ENCODE results near the gene GNG2.

GNG2 gene

GRCh38 chr14:51856792-51857296, 3.6 kb upstream of the GNG2 start:
- DNase-seq, result no peak

DNA sequence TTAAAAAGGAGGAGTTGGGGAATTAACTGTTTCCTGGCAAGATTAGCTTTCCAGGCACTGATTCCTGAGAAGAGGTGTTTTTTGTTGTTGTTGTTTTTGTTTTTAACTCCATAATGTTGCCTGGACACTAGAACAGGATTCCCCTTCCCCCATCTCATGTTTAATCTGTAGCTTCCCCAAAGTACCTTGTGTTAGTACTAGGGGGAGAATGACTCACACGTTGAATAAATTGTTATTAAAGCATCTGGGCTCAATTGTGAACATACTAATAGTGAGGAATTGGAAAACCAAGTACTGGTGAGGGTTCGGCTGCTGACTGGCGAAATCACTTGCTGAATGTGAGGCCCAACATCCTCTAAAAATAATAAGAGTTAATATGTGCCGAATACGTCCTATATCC, 1.3 kb upstream of the GNG2 start:
- DNase-seq, result no peak

- DNase-seq, result peak; percentile 23
Observed at GRCh38 chr14:51860825-51861499, 550 bp downstream of the GNG2 start.

DNA sequence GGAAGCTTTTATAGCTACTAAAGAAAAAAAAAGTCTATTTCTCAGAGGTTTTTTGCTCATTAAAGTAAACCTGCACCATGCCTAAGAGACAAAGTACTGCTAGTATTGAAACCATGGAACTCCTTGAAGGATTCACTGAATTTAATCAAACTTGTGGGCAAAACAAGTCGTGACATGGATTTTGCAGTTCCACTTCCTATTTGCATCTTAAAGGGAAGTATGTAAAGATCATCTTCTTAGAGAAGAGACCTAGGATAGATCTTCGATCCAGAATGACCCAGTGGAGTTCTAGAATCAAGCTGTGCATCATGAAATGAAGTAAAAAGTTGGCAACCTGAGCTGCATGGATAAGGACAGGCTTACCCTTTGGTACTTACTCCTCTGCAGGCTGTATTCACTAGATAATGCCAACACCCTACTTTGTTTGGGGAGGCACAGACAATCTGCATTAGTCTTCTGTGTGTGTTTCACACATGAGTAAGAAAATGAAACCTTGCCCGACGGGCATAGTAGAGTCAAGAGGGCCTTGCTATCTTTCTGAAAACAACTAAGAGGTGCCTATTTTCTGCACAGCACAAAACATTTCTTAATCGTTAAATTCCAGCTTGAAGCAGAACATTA, 1.9 kb downstream of the GNG2 start:
- DNase-seq, result peak; percentile 48

DNA sequence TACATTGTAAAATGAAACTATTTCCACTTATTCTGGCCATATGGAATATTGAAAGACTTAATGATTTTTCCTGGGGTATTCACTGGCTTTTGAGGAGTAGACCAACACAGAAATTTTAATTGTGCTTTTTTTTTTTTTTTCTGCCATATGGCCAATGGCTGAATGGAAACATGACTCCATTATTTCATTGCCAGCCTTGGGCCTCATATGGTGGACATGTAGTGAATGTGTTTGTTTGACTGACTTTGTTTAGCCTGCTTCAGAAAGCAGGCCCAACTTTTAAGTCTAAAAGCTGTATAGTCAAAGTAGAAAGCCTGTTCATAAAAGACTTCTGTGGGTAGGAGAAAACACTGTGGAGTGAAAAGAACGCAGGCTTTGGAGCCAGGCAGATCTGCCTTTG, 2.4 kb downstream of the GNG2 start:
- no peak for DNase-seq

GRCh38 chr14:51865953-51866747, 5.7 kb downstream of the GNG2 start:
- DNase-seq, result no peak

DNA sequence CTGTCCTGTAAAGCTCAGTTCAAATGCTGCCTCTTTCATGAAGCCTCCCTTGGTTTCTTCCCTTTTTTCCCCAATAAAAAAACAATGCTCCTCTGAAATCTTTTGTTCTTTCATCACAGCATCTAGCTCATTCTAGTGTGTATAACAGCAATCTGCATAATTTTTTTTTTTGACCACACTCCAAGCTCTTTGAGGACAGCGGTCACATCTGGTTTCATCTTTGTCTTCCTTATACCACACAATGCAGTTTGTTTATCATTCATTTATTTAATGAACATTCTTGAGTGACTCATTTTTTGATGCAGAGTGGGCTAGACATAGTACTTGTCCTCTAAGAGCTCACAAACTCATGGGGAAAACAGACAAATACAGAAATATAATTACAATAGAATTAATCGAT, 7.3 kb downstream of the GNG2 start:
- no peak for DNase-seq

GRCh38 chr14:51868405-51868804, 8.0 kb downstream of the GNG2 start:
- no peak for DNase-seq

GRCh38 chr14:51869411-51870100, 9.1 kb downstream of the GNG2 start:
- DNase-seq, result peak; percentile 70

GRCh38 chr14:51870606-51871005, 10.2 kb downstream of the GNG2 start:
- no peak for DNase-seq

GRCh38 chr14:51871846-51872245, 11.4 kb downstream of the GNG2 start:
- peak; percentile 26 for DNase-seq

DNA sequence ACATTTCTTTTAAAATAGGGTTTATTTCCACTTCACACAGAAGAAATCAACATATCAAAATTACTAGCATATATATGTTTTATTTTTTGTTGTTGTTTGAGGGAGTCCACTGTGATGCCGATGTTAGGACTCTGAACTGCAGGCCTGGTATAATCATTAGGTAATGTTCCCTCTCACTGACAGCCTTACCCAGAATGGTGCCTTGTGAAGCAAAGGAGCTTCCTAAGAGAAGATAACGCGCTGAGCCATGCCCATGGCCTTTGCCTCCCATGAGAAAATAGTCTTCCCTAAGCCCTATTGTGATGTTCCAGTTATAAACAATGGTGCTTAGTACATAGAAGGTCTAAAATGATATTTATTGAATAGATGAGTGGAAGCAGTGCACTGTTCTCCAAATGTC, 12.0 kb downstream of the GNG2 start:
- DNase-seq, result no peak

GRCh38 chr14:51873221-51873893, 12.9 kb downstream of the GNG2 start:
- peak; percentile 41 for DNase-seq

DNA sequence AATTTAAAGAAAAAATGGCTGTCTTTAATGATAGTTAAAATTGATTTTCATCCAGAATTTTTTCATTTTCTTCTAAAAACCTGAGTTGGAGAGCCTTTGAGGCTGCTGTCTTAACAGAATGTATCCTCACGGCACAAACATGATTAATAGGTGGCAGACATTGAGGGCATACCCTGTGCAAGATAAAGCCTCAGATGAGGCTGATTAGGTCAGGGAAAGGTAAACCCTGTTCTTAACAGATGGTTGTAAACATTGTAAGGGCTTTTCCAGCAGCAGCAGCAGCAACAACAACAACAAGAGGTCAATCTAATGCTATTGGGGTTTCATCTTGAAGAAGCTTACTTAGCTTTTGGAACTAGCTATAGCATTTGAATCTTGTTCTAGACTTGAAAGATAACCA, 17.4 kb downstream of the GNG2 start:
- no peak for DNase-seq

DNA sequence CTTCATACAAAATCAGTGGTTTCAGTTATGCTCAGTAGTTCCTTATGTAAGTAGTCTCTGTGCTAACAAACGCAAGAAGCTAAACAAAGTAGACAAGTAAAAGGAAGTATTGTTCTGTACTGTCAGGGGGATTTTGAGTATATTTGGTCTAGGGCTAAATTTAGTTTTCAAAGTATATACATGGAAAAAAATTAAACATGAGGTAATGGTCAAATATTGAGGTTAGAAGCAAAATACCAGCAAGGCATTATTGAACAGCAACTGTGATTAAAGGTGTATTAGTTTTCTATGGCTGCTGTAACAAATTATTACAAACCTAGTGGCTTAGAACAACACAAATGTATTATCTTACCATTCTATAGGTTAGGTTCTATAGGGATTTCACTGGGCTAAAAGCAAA, 18.8 kb downstream of the GNG2 start:
- DNase-seq, result no peak

DNA sequence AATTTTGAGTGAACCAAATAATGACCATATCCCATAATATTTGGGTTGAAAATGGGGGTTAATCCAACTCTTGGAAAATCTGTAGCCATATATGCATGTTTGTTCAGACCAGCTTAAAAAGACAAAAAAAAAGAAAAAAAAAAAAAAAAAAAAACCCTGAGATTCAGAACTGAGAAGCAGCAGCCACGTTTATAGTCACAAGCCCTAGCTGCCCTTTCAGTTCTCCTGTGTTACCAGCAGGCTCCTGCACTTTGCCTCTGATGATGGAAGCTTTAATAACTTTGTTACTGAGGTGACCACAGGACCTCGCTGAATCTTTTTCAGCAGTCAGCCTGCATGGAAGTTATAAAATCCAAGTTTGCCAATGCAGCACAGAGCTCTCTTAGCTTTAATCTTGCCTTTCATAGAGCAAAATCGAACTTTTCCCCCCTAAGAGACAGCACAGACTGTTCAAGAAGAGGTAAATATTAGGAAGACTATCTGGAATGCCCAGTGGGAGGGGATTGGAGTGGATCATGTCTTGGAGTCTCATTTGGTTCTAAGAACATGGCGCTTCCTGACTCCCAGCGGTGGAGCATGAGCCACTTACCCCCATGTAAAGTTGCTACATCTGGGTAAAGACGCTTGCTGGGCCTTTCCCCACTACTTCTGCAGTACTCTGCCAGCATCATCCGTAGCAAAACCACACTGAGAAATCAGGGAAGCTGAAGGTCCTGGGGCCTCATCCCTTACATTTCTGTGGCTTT, 20.6 kb downstream of the GNG2 start:
- no peak for DNase-seq

DNA sequence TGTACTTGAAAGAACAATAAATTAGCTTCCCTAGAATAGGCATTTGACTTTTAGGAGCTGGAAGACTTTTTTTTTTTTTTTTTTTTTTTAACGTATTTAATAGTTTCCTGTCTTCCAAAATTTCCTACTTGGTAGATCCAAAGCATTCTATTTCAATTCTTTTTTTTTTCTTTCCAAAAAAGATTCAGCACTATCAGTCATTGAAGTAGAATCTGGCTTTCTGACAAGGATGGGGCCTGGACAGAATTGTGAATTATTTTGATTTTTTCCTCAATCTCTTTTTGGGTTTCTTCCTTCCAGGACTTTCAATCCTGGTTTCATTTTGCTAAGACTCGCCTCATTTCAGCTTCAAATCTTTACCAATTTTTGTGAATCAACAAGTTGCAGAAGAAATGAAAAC, 21.2 kb downstream of the GNG2 start:
- DNase-seq, result no peak

DNA sequence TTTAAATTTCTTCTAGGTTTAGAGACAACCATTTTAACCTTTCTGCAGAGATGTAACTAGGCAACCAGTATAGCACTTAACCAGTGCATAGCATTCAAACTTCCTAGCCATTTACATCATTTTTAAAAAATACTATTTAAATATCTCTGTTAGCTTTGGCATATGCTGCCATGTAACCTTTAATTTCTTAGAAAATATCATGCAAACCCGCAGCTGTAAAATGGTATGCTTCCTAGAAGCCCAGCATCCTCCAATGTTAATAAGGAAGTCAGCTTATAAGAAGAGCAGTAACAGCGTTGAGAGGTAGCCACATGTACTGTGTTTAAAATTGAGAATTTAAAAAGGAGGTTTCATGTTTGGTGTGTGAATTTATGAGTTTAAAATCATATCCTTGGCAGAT, 22.8 kb downstream of the GNG2 start:
- no peak for DNase-seq

GRCh38 chr14:51884086-51884927, 23.9 kb downstream of the GNG2 start:
- no peak for DNase-seq

DNA sequence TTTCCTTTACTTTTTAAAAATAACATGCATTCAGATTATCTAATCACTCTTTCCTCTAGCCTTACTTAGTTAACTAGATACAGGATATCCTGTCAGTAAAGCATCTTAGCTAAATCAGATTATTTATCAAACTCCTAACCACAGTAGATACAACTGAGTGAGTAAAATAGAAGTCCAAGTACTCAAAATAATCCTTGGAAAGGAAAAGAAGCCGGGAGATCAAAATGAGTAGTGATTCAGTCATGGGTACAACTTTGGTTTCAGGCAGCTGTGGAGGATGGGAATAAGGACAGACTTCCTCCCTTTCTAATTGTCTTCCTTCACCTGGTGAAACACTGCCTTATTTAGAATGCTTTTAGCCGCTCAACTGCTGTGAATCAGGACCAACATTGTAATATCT, 29.4 kb downstream of the GNG2 start:
- no peak for DNase-seq

DNA sequence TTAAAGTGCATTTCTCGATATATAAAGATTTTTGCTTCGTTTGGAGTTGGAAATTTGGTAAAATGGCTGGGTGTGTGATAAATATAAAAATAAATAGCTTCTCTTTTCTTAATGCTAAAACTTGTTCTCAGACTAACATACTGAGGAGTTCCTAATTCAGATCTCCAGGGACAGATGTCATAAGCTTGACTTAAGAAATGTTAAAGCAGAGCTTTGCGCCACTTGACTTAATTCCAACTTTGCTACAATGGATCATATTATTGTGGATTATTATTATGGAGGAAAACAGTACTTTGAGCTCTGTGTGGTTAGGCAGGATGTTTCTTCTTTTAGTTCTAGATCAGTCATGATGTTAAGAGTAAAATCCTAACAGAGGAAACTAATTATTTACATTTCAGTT, 33.8 kb downstream of the GNG2 start:
- no peak for DNase-seq
